ENCODE results near the gene KRT6B. TPM values are rescaled to one million over a fixed set of nuclear protein-coding genes. Genes with fewer than 3 reads are reported as not detected.

Gene KRT6B
- total RNA-seq, 6 experiments from 2014 or later: 0.13 TPM; not detected in 5

- Histone ChIP-seq H3K4me1 (no peaks in the 10 kb centered on the region), H3K36me3 (no peaks in the 10 kb centered on the region), H3K27me3 (no peaks in the 10 kb centered on the region), H3K4me3 (no peak overlapping the region), H3K27ac (no peak overlapping the region), H3K9me3 (no peaks in the 10 kb centered on the region)
- no peak for TF ChIP-seq POLR2A (IDR thresholded peaks at IDR 0.05)
- TF ChIP-seq CTCF (IDR thresholded peaks at IDR 0.05): no peak
- no peak for DNase-seq
- 100% methylated on average over 2 of the region's 5 CpGs for WGBS (ENCODE audit: insufficient coverage, low coverage, low lambda C conversion rate, missing lambda C conversion rate)
- intact Hi-C loops (cut with DNase I): no loop called here
- ATAC-seq: no peak
Observed at GRCh38 chr12:52401526-52401925, 50.4 kb downstream of the KRT6B start.

GRCh38 chr12:52400906-52401305, 51.0 kb downstream of the KRT6B start:
- WGBS (ENCODE audit: insufficient coverage, low coverage, low lambda C conversion rate, missing lambda C conversion rate): 67% methylated on average over 8 of the region's 9 CpGs
- no peak for ATAC-seq
- no peaks in the 10 kb centered on the region for H3K9me3 ChIP-seq
- H3K4me3 ChIP-seq: no peak overlapping the region
- TF ChIP-seq POLR2A (IDR thresholded peaks at IDR 0.05): no peak
- TF ChIP-seq CTCF (IDR thresholded peaks at IDR 0.05): no peak
- H3K27me3 ChIP-seq: no peaks in the 10 kb centered on the region
- no peak for DNase-seq
- H3K36me3 ChIP-seq: no peaks in the 10 kb centered on the region
- intact Hi-C loops (cut with DNase I): no loop called here
- no peak overlapping the region for H3K27ac ChIP-seq
- H3K4me1 ChIP-seq: no peaks in the 10 kb centered on the region

- Histone ChIP-seq H3K9me3 (no peaks in the 10 kb centered on the region), H3K4me3 (no peak overlapping the region), H3K27ac (no peak overlapping the region), H3K36me3 (no peaks in the 10 kb centered on the region), H3K27me3 (no peaks in the 10 kb centered on the region), H3K4me1 (no peaks in the 10 kb centered on the region)
- intact Hi-C loops (cut with DNase I): loop anchor here in 1 of 2 donors (10.0 kb wide), 1 partner anchor 165 kb away; no protein-coding TSS in a partner anchor
- TF ChIP-seq POLR2A (IDR thresholded peaks at IDR 0.05) (no peak), CTCF (IDR thresholded peaks at IDR 0.05) (no peak)
- ATAC-seq (no peak), DNase-seq (no peak)
- WGBS (ENCODE audit: insufficient coverage, low coverage, low lambda C conversion rate, missing lambda C conversion rate): 87% methylated on average over 10 of the region's 16 CpGs
Observed at GRCh38 chr12:52399756-52400155, 52.2 kb downstream of the KRT6B start.

- WGBS (ENCODE audit: insufficient coverage, low coverage, low lambda C conversion rate, missing lambda C conversion rate): 57% methylated on average over 1 of the region's 1 CpG
- ATAC-seq: no peak
- DNase-seq: no peak
- no peaks in the 10 kb centered on the region for H3K9me3 ChIP-seq
- no peaks in the 10 kb centered on the region for H3K27me3 ChIP-seq
- intact Hi-C loops (cut with DNase I): loop anchor here in 1 of 2 donors (10.0 kb wide), 1 partner anchor 167 kb away; no protein-coding TSS in a partner anchor
- TF ChIP-seq CTCF (IDR thresholded peaks at IDR 0.05) (no peak), POLR2A (IDR thresholded peaks at IDR 0.05) (no peak)
- H3K27ac ChIP-seq: no peak overlapping the region
- H3K36me3 ChIP-seq: no peaks in the 10 kb centered on the region
- H3K4me1 ChIP-seq: no peaks in the 10 kb centered on the region
- H3K4me3 ChIP-seq: no peak overlapping the region
Observed at GRCh38 chr12:52398176-52398575, 53.8 kb downstream of the KRT6B start.

- H3K27ac ChIP-seq: no peak overlapping the region
- ATAC-seq: no peak
- no peaks in the 10 kb centered on the region for H3K4me1 ChIP-seq
- H3K36me3 ChIP-seq: no peaks in the 10 kb centered on the region
- H3K27me3 ChIP-seq: no peaks in the 10 kb centered on the region
- no peaks in the 10 kb centered on the region for H3K9me3 ChIP-seq
- TF ChIP-seq POLR2A (IDR thresholded peaks at IDR 0.05) (no peak), CTCF (IDR thresholded peaks at IDR 0.05) (no peak)
- DNase-seq: no peak
- no CpG with 5 or more reads among the region's 8 CpGs for whole genome bisulfite sequencing (ENCODE audit: insufficient coverage, low coverage, low lambda C conversion rate, missing lambda C conversion rate)
- H3K4me3 ChIP-seq: no peak overlapping the region
- intact Hi-C loops (cut with DNase I): loop anchor here in 1 of 2 donors (10.0 kb wide), 1 partner anchor 168 kb away; no protein-coding TSS in a partner anchor
Observed at GRCh38 chr12:52396656-52397055, 55.3 kb downstream of the KRT6B start.
